GM20000 (cell line): ENCODE data around the gene PMM2.

Experiments
- DNase-seq: peaks from one replicate; pipeline ENCODE4 v3.0.0; 2012; ENCODE audit warnings: low spot score
- TF ChIP-seq, protein P1 (sequence below): IDR thresholded peaks from 2 replicates; pipeline ENCODE4 v1.5.1; 2012; ENCODE audit warnings: mild to moderate bottlenecking, control low read depth; ENCODE audit errors: extremely low read depth, missing control alignments

Gene PMM2

DNA sequence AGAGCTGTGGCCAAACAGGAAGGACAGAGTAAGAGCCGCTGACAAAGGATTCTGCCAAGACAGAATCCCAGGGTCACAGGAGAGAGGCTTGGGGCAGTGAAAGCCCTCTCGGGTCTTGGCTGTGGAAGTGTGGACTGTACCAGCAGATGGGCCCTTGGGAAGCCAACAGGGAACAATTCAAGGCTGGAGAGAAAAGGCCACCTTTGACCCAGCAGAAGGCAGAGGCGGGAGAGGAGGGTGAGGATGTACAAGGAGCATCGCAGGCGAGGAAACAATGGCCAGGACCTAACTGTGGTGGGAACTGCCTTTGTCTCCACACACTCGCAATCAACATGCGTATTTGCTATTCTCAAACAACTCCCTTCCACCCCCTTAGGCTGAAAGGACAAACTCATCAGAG is 55.5 kb downstream of the PMM2 start:
- TF ChIP-seq, protein P1, sequence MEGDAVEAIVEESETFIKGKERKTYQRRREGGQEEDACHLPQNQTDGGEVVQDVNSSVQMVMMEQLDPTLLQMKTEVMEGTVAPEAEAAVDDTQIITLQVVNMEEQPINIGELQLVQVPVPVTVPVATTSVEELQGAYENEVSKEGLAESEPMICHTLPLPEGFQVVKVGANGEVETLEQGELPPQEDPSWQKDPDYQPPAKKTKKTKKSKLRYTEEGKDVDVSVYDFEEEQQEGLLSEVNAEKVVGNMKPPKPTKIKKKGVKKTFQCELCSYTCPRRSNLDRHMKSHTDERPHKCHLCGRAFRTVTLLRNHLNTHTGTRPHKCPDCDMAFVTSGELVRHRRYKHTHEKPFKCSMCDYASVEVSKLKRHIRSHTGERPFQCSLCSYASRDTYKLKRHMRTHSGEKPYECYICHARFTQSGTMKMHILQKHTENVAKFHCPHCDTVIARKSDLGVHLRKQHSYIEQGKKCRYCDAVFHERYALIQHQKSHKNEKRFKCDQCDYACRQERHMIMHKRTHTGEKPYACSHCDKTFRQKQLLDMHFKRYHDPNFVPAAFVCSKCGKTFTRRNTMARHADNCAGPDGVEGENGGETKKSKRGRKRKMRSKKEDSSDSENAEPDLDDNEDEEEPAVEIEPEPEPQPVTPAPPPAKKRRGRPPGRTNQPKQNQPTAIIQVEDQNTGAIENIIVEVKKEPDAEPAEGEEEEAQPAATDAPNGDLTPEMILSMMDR, result no peak
- DNase-seq, result no peak

DNA sequence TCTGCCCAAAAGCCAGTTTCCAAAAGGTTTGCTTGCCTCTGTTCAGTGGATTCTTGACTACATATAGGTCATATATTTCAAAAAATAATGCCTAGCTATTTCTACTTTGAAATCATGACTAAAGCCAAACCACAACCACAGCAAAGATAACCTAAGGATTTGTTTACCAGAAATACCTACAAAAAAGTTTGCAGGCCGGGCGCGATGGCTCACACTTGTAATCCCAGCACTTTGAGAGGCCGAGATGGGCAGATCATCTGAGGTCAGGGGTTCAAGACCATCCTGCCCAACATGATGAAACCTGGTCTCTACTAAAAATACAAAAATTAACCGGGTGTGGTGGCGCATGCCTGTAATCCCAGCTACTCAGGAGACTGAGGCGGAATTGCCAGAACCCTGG is 56.0 kb downstream of the PMM2 start:
- TF ChIP-seq, protein P1, result no peak
- no peak for DNase-seq

DNA sequence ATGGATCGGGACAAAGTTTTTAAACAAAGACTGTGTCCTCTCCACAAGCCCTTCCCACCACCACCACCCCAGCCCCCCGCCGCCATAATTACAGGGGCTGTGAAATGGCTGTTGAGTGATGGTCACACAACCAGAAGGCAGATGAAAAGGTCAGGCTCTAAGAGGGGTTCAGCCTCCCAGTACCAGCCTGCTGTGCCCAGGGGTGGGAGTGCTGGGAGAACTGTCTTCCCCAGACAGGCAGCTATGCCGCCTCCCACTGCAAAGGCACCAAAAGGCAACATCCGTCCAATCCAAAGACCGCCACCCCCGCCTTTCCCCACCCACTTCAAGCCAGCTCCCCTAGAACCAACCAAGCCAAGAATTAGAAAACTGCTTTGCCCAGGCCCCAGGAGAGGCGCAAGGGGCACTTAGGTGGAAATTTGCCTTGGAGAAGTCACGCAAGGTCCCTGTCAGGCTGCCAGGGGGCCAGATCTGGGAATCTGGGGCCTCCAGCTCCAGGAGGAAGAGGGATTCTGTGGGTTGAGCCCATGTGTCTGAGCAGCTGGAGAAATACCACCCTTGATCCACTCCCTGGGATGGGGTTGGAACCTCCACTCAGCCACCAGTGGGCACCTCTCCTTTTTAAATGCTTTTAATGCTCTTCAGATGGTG is 56.8 kb downstream of the PMM2 start:
- DNase-seq, result no peak
- TF ChIP-seq, protein P1, result no peak

DNA sequence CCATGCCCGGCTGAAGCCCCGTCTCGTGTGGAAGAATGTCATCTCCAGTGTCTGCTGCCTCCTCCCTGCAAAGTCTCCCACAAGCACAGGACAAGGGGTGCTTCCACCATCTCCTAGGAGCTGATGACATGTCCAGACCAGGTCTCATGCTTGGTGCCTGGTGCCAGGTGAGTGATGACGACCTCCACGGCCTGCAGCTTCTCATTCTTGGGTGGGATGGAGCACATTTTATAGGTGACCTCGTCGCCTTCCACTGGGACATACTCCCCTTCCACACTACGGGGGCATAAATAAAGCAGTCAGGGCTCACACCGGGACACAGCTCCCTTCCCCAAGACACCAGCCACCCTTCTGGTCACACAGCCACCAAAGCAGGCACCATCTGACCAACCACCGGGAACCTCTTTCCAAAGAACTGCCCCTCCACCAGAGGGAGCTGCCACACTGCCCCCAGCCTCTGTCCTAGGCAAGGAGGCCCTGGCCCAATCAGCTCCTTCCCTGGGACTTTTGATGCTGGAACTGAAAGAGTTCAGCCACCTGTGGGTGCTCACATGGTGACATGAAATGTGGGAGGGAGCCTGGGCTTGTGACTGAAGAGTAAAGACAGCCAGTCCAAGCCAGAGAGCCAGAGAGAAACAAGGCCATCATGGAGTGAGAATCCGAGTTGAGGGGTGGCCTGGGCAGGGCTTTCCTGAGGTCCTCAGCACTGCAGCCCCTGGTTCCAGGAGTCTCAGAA is 57.6 kb downstream of the PMM2 start:
- DNase-seq, result no peak

DNA sequence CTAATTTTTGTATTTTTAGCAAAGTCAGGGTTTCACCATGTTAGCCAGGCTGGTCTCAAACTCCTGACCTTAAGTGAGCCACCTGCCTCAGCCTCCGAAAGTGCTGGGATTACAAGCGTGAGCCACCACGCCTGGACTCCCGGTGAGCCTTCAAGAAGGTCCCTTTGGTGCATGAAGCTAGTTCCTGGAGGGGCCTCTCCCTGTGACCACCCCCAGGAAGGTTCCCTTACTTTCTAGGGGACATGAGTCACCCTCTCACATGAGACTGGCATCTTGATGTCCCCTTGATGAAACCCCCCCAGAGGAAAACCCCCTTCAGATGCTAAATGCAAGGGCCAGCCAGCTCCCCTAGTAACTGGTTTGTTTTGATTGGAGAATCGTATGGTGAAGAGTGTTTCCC is 58.3 kb downstream of the PMM2 start:
- DNase-seq, result no peak
- TF ChIP-seq, protein P1, result no peak

More for the DNA sequence above, 57.6 kb downstream of the PMM2 start:
- TF ChIP-seq, protein P1, result no peak

DNA sequence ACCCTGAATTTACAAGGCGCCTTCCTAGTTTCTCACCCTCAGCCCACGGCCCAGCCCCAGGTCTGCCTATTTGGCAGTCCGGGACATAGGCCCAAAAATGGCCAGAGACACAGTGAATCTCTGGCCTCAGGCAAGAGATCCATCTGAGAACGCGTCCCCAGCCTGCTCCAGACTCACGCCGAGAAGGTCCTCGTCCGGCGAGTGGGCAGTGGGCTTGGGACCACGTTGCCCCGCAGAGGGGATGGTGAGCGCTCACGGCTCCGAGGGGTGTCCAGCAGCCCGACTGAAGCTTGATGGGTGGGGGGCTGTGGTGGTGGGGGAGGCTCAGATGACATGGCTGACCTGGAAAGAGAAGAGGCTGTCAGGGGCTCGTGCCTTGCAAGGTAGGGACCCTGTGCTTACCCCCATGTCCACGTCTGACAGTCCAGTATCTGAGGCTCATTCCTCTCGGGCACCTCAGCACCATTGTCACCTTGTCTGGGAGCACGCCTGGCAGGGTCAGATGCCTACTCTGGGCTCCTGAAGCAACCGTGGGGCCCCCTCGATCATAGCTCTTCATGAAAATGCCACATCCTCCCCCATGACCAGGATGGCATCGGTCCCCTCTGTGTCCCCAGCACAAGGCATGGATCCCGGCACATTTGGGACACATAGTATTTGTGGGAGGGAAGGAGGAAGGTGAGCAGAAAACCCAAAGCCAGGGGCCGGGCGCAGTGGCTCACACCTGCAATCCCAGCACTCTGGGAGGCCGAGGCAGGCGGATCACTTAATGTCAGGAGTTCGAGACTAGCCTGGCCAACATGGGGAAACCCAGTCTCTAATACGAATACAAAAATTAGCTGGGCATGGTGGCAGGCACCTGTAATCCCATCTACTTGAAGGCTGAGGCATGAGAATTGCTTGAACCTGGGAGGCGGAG is 61.6 kb downstream of the PMM2 start:
- TF ChIP-seq, protein P1, result no peak
- no peak for DNase-seq
